ENCODE results near the gene ZFPM1. TPM values are rescaled to one million over a fixed set of nuclear protein-coding genes. Genes with fewer than 3 reads are reported as not detected.

Gene ZFPM1
- total RNA-seq, 1 experiment from 2014 or later = 14.6 TPM

- intact Hi-C loops (cut with micrococcal nuclease) = no loop called here
- Histone ChIP-seq H3K9me2 (ENCODE audit: insufficient read depth) (no peaks in the 10 kb centered on the region), H3K27me3 (ENCODE audit: insufficient read depth, low read length) (no peaks in the 10 kb centered on the region), H3K79me2 (ENCODE audit: insufficient read depth, low read length) (peaks cover 7% of the 10 kb centered on the region; the same call in 1 of the 2 replicates), H4K20me1 (ENCODE audit: insufficient read depth) (no peaks in the 10 kb centered on the region), H3K4me2 (ENCODE audit: low read length) (no peak overlapping the region), H3K27ac (ENCODE audit: low read depth, low read length) (no peak overlapping the region), H3K9me3 (ENCODE audit: control insufficient read depth in 1 of 2, insufficient read depth in 1 of 2, low read depth in 1 of 2, low read length in 2 of 2) (no peaks in the 10 kb centered on the region), H3K4me3 (replicated peaks in 1 of 2; ENCODE audit: low read depth in 1 of 2, low read length in 2 of 2) (no peak overlapping the region), H3K4me1 (ENCODE audit: control insufficient read depth in 1 of 2, insufficient read depth in 2 of 2, low read length in 2 of 2) (peaks cover 0 to 5% of the 10 kb centered on the region in 2 experiments; a peak in 1 of 4 replicates), H3K36me3 (ENCODE audit: control insufficient read depth in 1 of 2, insufficient read depth in 2 of 2, low read length in 2 of 2) (no peaks in the 10 kb centered on the region), H3K9ac (ENCODE audit: low read length) (no peak overlapping the region), H2AFZ (ENCODE audit: low read depth, low read length, poor library complexity, severe bottlenecking) (no peak overlapping the region)
- POLR2A ChIA-PET = no interaction called here
- CTCF ChIA-PET = no interaction called here
- BruUV-seq (replicated peaks) = no TSS peak
- TF ChIP-seq MAX (IDR thresholded peaks at IDR 0.05) (no peak), ELF1 (IDR thresholded peaks at IDR 0.05; ENCODE audit: borderline replicate concordance, low read depth) (no peak), CEBPB (IDR thresholded peaks at IDR 0.05; ENCODE audit: low read depth) (no peak), POLR2AphosphoS5 (IDR thresholded peaks at IDR 0.05; ENCODE audit: low read depth, low read length) (no peak), ZBTB33 (IDR thresholded peaks at IDR 0.05; ENCODE audit: extremely low read depth, insufficient replicate concordance, low read length) (no peak), EZH2 (IDR thresholded peaks at IDR 0.05) (no peak), SIN3A (IDR thresholded peaks at IDR 0.05; ENCODE audit: low read depth) (no peak), REST (IDR thresholded peaks at IDR 0.05; ENCODE audit: low read depth) (no peak), EZH2phosphoT487 (IDR thresholded peaks at IDR 0.05; ENCODE audit: borderline replicate concordance) (no peak), ATF3 (IDR thresholded peaks at IDR 0.05) (no peak), EGR1 (IDR thresholded peaks at IDR 0.05; ENCODE audit: low read depth) (no peak), JUND (IDR thresholded peaks at IDR 0.05) (no peak), YY1 (IDR thresholded peaks at IDR 0.05; ENCODE audit: extremely low read depth, insufficient replicate concordance, low read depth, low read length) (no peak)
- RAD21 ChIA-PET (ENCODE audit: low non-redundant PET in 1 of 2, low total read pairs in 2 of 2, uncharacterized antibody in 2 of 2, unreplicated experiment in 2 of 2) = no interaction called here
- no peak for DNase-seq (ENCODE audit: low read depth, low spot score)
- no peak for ATAC-seq
Observed at GRCh38 chr16:88480829-88481228, 27.7 kb downstream of the ZFPM1 start.

All from HCT116 (cell line).